Breast epithelium (tissue), 4 donors: ENCODE measurements around the gene SCARF2. TPM values are rescaled to one million over a fixed set of nuclear protein-coding genes. Genes with fewer than 3 reads are reported as not detected.

Source experiments
- DNase-seq, 2 donors: peaks; one replicate each; pipeline ENCODE4 v3.0.0-alpha.2; 2019; ENCODE audit warnings: low spot score in 2 of 2
- H3K27ac ChIP-seq, 2 donors: fragments of 200-600 bp; sonication (generic) in 1 of 2; one replicate each; pipeline ENCODE4 v1.5.1; 2016 to 2019; ENCODE audit warnings: mild to moderate bottlenecking in 1 of 2
- H3K27me3 ChIP-seq, 2 donors: fragments of 200-600 bp; sonication (generic) in 1 of 2; one replicate each; pipeline versions ENCODE4 v1.5.1 to v1.6.0; 2017 to 2019; ENCODE audit warnings: control low read depth in 1 of 2, mild to moderate bottlenecking in 1 of 2
- H3K36me3 ChIP-seq: fragments of 200-600 bp; one replicate; pipeline ENCODE4 v1.5.1; 2019
- H3K4me1 ChIP-seq, 2 donors: fragments of 200-600 bp; sonication (generic); one replicate each; pipeline ENCODE4 v1.5.1; 2016 to 2019; ENCODE audit warnings: control low read depth in 1 of 2
- H3K4me3 ChIP-seq, 3 donors: fragments of 200-600 bp; sonication (generic); 1 replicate in 2 of 3; 2 replicates in 1 of 3; pipeline ENCODE4 v1.5.1; 2016 to 2019; ENCODE audit warnings: mild to moderate bottlenecking in 3 of 3, moderate library complexity in 2 of 3
- H3K9me3 ChIP-seq, 2 donors: fragments of 200-600 bp; sonication (generic) in 1 of 2; one replicate each; pipeline ENCODE4 v1.5.1; 2016 to 2019; ENCODE audit warnings: control low read depth in 1 of 2
- POLR2A ChIP-seq: fragments of 450-650 bp; IDR thresholded peaks from one replicate; pipeline ENCODE4 v1.6.1; 2016; ENCODE audit warnings: antibody characterized with exemption, mild to moderate bottlenecking, moderate library complexity
- POLR2AphosphoS5 ChIP-seq, 3 donors: sonication (generic); formaldehyde crosslinking; IDR thresholded peaks; one replicate each; pipeline ENCODE4 v1.6.1; 2017; ENCODE audit warnings: antibody characterized with exemption in 3 of 3
- intact Hi-C: fragments of 100-400 bp; cut with DNase I; formaldehyde crosslinking; loops from one replicate; pipeline ENCODE4 v1.15.1; 2023; ENCODE audit warnings: low total_unique reads
- total RNA-seq, 3 donors: library from RNA; depleted of rRNA; stranded (reverse); fragments of >200 nt; gene quantifications; one replicate each; pipeline ENCODE4 v1.1.0, GENCODE V29; 2016
- TF ChIP-seq, protein P1 (sequence below), 3 donors: fragments of 450-650 bp; IDR thresholded peaks; one replicate each; pipeline ENCODE4 v1.5.1; 2016 to 2017; ENCODE audit warnings: antibody characterized with exemption in 3 of 3, mild to moderate bottlenecking in 3 of 3, moderate library complexity in 3 of 3

Gene SCARF2
- total RNA-seq, 3 donors from 2014 or later, result 5.3 to 14.7 (median 12.3) TPM

DNA sequence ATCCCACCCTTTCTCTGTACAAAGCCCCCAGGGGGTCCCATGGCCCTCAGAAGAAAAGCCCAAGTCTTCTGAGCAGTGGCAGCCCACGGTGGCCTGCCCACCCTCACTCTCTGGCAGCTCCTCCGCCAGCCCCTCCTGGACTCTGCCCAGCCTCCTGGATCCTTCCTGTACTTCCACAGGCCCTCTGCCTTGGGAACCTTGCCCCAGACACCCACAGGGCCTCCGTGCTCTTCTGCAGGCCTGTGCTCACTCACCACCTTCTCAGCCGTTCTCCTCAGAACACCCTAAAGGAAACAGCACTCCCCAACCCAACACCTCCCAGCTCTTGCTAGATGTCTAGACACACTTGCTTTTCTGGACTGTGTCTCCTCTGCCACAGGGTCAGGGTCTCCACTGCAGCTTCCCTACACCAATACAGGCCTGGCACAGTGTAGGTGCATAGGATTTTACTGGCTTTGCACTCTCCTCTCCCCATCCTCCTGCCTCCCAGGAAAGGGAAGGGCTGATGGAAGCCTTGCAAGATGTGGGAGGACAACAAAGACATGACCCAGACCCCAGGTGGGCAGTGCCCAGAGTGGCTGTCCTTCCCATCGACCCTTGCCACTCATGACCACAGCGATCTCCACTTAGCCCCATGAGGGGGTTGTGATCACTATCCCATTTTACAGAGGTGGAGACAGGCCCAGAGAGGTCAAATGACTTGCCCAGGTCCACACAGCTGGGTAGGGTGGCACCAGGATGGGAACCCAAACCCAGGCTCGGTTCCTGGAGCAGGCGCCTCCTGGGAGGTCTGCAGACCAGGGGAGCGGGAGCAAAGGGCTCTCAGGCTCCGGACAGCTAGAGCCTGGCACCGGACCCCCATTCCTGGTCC is 2.0 kb downstream of the SCARF2 start:
- Histone ChIP-seq H3K9me3 (no peaks in the 10 kb centered on the region), H3K27ac (peak overlapping the region; percentile 36 to 97), H3K36me3 (no peaks in the 10 kb centered on the region), H3K4me3 (peak overlapping the region; percentile 62 to 87 (median 69)), H3K27me3 (peaks cover 0 to 9% of the 10 kb centered on the region in 2 donors), H3K4me1 (peaks cover 7 to 9% of the 10 kb centered on the region in 2 donors)
- intact Hi-C loops, result no loop called here
- no peak for TF ChIP-seq POLR2A
- TF ChIP-seq, protein P1, sequence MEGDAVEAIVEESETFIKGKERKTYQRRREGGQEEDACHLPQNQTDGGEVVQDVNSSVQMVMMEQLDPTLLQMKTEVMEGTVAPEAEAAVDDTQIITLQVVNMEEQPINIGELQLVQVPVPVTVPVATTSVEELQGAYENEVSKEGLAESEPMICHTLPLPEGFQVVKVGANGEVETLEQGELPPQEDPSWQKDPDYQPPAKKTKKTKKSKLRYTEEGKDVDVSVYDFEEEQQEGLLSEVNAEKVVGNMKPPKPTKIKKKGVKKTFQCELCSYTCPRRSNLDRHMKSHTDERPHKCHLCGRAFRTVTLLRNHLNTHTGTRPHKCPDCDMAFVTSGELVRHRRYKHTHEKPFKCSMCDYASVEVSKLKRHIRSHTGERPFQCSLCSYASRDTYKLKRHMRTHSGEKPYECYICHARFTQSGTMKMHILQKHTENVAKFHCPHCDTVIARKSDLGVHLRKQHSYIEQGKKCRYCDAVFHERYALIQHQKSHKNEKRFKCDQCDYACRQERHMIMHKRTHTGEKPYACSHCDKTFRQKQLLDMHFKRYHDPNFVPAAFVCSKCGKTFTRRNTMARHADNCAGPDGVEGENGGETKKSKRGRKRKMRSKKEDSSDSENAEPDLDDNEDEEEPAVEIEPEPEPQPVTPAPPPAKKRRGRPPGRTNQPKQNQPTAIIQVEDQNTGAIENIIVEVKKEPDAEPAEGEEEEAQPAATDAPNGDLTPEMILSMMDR (IDR thresholded peaks at IDR 0.05), result no peak
- TF ChIP-seq POLR2AphosphoS5 (IDR thresholded peaks at IDR 0.05), result no peak
- DNase-seq, result no peak

DNA sequence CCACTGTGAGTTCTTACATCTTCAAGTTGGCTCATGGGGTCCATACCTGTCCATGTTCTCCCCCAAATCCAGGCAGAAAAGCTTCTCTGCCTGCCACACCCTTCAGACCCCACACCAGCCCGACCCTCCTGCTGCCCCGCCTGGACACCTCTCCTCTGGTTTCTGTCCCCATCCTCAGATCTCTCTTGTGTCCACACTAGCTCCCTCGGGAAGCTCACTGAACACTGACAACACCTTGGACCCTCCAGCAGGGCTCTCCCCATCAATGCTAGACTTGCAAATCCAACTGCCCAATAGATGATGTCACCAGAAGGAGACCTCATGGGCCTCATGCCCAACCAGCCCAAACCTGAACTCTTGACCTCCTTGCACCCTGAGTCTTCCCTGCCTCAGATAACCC is 2.9 kb downstream of the SCARF2 start:
- intact Hi-C loops, result no loop called here
- Histone ChIP-seq H3K27me3 (peaks cover 0 to 18% of the 10 kb centered on the region in 2 donors), H3K27ac (no peak overlapping the region), H3K4me3 (no peak overlapping the region), H3K9me3 (no peaks in the 10 kb centered on the region), H3K36me3 (no peaks in the 10 kb centered on the region), H3K4me1 (peaks cover 8 to 9% of the 10 kb centered on the region in 2 donors)
- no peak for DNase-seq
- TF ChIP-seq, protein P1 (IDR thresholded peaks at IDR 0.05), result no peak
- TF ChIP-seq POLR2A (no peak), POLR2AphosphoS5 (IDR thresholded peaks at IDR 0.05) (no peak)

DNA sequence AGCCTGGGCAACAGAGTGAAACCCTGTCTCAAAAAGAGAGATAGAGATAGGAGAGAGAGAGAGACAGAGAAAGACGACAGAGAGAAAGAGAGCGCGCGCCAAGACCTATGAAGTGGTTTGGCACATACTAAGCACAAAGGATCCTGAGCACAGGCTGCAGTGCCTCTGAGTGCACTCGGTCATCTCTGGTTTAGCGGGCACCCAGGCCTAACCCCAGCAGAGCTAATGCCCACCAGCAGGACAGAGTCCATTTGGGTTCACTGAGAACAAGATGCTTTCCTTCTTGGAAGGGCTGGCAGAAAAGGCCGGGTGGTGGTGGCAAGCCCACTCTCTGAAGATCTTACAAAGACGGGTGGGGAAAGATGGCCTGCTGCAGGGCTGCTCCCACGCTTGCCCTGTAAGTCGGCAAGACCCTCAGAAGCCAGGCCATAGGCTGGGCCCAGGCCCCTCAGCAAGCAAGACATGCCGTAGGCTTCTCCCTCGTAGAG is 3.3 kb downstream of the SCARF2 start:
- no peak for DNase-seq
- no peak overlapping the region for H3K27ac ChIP-seq
- TF ChIP-seq, protein P1 (IDR thresholded peaks at IDR 0.05), result no peak
- TF ChIP-seq POLR2A (no peak), POLR2AphosphoS5 (IDR thresholded peaks at IDR 0.05) (no peak)
- no peaks in the 10 kb centered on the region for H3K9me3 ChIP-seq
- peaks cover 8 to 9% of the 10 kb centered on the region in 2 donors for H3K4me1 ChIP-seq
- intact Hi-C loops, result no loop called here
- H3K4me3 ChIP-seq, result no peak overlapping the region
- no peaks in the 10 kb centered on the region for H3K36me3 ChIP-seq
- peaks cover 0 to 20% of the 10 kb centered on the region in 2 donors for H3K27me3 ChIP-seq

DNA sequence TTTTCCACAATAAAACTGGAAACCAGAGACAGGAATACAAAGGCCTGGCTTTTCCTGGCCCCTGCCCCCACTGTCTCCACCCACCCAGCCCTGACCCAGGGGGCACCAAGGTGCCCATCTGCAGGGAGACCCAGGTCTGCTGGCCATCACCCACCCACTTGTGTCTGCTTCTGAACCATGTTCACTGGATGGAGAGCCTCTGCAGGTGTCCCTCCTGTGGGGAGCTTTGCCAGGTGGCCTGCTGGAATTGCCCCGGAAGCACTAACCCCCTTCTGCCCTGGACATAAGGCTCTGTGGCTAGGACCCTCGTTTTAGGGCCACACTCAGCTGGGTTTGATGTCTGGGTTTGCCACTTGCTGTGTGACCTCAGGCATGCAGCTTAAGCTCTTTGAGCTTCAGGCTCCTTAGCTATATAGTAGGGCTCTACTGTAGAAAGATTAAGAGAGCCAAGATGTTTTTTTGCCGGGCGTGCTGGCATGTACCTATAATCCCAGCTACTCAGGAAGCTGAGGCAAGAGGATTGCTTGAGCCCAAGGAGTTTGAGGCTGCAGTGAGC is 3.9 kb downstream of the SCARF2 start:
- peaks cover 0 to 20% of the 10 kb centered on the region in 2 donors for H3K27me3 ChIP-seq
- no peaks in the 10 kb centered on the region for H3K36me3 ChIP-seq
- DNase-seq, result no peak
- no peaks in the 10 kb centered on the region for H3K9me3 ChIP-seq
- intact Hi-C loops, result no loop called here
- TF ChIP-seq POLR2AphosphoS5 (IDR thresholded peaks at IDR 0.05) (no peak), POLR2A (no peak)
- TF ChIP-seq, protein P1 (IDR thresholded peaks at IDR 0.05), result no peak
- H3K27ac ChIP-seq, result no peak overlapping the region
- no peak overlapping the region for H3K4me3 ChIP-seq
- peaks cover 8 to 9% of the 10 kb centered on the region in 2 donors for H3K4me1 ChIP-seq

DNA sequence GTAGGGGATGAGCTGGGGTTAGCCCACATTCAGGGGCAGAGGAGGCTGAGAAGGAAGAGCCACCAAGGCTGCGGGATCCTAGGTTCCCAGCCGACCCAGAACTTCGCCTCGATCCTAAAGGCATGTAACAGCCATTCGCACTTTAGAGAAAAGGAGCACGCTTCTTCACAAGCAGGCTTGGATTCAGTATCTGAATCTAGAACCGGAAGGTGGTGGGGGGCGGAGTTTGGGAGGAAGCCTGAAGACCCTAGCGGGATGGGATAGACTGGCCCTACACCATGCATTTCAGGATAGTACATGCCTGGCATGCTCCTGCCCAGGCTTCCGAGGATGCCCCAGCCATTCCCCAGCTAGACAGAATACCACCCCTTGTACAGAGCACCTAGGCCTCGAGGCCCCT is 4.4 kb downstream of the SCARF2 start:
- Histone ChIP-seq H3K27me3 (peaks cover 0 to 20% of the 10 kb centered on the region in 2 donors), H3K9me3 (no peaks in the 10 kb centered on the region), H3K36me3 (no peaks in the 10 kb centered on the region), H3K4me1 (peaks cover 8 to 9% of the 10 kb centered on the region in 2 donors), H3K27ac (no peak overlapping the region), H3K4me3 (no peak overlapping the region)
- TF ChIP-seq POLR2A (no peak), POLR2AphosphoS5 (IDR thresholded peaks at IDR 0.05) (no peak)
- TF ChIP-seq, protein P1 (IDR thresholded peaks at IDR 0.05), result no peak
- DNase-seq, result no peak
- intact Hi-C loops, result no loop called here
